PFSK-1 (cell line): ENCODE measurements around the gene EMILIN3.

Experiments
- REST ChIP-seq, 2 experiments: IDR thresholded peaks; 2 replicates each; pipeline versions ENCODE4 v1.6.1 to v1.8.0; 2011 to 2012; ENCODE audit warnings: low read depth in 2 of 2, low read length in 2 of 2, control low read depth in 1 of 2, inconsistent platforms in 1 of 2, mild to moderate bottlenecking in 1 of 2, moderate library complexity in 1 of 2; ENCODE audit not compliant: insufficient read depth in 1 of 2
- SIN3A ChIP-seq: IDR thresholded peaks from 2 replicates; pipeline ENCODE4 v1.6.1; 2012; ENCODE audit warnings: mild to moderate bottlenecking, low read length, moderate library complexity, borderline replicate concordance; ENCODE audit not compliant: insufficient read depth

GRCh38 chr20:41413169-41413568, 46.6 kb upstream of the EMILIN3 start:
- no peak for TF ChIP-seq REST (IDR thresholded peaks at IDR 0.05; ENCODE audit: insufficient read depth in 1 of 2, low read depth in 2 of 2, low read length in 2 of 2)
- no peak for TF ChIP-seq SIN3A
